SK-N-SH (cell line): ENCODE results near the gene CAPN5.

Source experiments
- CTCF ChIP-seq: fragments of 200-600 bp; sonication (generic); IDR thresholded peaks from 2 replicates; pipeline ENCODE4 v1.6.1; 2017; ENCODE audit warnings: antibody characterized with exemption, mild to moderate bottlenecking, moderate library complexity
- EP300 ChIP-seq, 2 experiments: IDR thresholded peaks; 2 replicates each; pipeline versions ENCODE4 v1.4.0 to v1.6.1; 2012; ENCODE audit warnings: borderline replicate concordance in 1 of 2, low read depth in 1 of 2, low read length in 1 of 2
- FOXJ3 ChIP-seq: sonication (generic); formaldehyde crosslinking; IDR thresholded peaks from 2 replicates; pipeline ENCODE4 v1.5.1; 2020; ENCODE audit warnings: mild to moderate bottlenecking, missing genetic modification reagents
- JUND ChIP-seq: IDR thresholded peaks from 2 replicates; pipeline ENCODE4 v1.4.0; 2012
- NFIC ChIP-seq: IDR thresholded peaks from 2 replicates; pipeline ENCODE4 v1.4.0; 2012; ENCODE audit warnings: borderline replicate concordance
- POLR2AphosphoS5 ChIP-seq: IDR thresholded peaks from 2 replicates; pipeline ENCODE4 v1.6.1; 2012; ENCODE audit warnings: low read depth, low read length
- TAF1 ChIP-seq: IDR thresholded peaks from 2 replicates; pipeline ENCODE4 v1.6.1; 2012; ENCODE audit warnings: low read depth, mild to moderate bottlenecking, low read length, moderate library complexity, borderline replicate concordance
- ZBTB33 ChIP-seq: IDR thresholded peaks from 2 replicates; pipeline ENCODE4 v1.4.0; 2012; ENCODE audit warnings: low read depth, borderline replicate concordance
- TF ChIP-seq, protein P1 (sequence below): fragments of 150-350 bp; IDR thresholded peaks from 2 replicates; pipeline ENCODE4 v1.6.1; 2017; ENCODE audit warnings: antibody characterized with exemption, low read length, low read depth, borderline replicate concordance
- TF ChIP-seq, protein P2 (sequence below): IDR thresholded peaks from 2 replicates; pipeline ENCODE4 v1.4.0; 2012; ENCODE audit warnings: low read depth

- no peak for TF ChIP-seq POLR2AphosphoS5
- TF ChIP-seq, protein P1, sequence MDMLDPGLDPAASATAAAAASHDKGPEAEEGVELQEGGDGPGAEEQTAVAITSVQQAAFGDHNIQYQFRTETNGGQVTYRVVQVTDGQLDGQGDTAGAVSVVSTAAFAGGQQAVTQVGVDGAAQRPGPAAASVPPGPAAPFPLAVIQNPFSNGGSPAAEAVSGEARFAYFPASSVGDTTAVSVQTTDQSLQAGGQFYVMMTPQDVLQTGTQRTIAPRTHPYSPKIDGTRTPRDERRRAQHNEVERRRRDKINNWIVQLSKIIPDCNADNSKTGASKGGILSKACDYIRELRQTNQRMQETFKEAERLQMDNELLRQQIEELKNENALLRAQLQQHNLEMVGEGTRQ, result no peak
- TF ChIP-seq NFIC, result no peak
- no peak for TF ChIP-seq FOXJ3 (CRISPR knock-in tag)
- TF ChIP-seq, protein P2, sequence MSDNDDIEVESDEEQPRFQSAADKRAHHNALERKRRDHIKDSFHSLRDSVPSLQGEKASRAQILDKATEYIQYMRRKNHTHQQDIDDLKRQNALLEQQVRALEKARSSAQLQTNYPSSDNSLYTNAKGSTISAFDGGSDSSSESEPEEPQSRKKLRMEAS, result no peak
- TF ChIP-seq CTCF, result no peak
- TF ChIP-seq ZBTB33, result no peak
- no peak for TF ChIP-seq JUND
- TF ChIP-seq EP300 (IDR thresholded peaks at IDR 0.05; ENCODE audit: borderline replicate concordance in 1 of 2, low read depth in 1 of 2, low read length in 1 of 2), result no peak
- TF ChIP-seq TAF1, result no peak
These were observed 16.9 kb downstream of the CAPN5 start for GRCh38 chr11:77083566-77084245.
